ENCODE results near the gene HDAC11.
"Not testable (repeated sequence)": the region's sequence is repeated elsewhere in the genome, so short reads cannot be mapped to it uniquely, and the experiment has no call there.

The HDAC11 gene

DNA sequence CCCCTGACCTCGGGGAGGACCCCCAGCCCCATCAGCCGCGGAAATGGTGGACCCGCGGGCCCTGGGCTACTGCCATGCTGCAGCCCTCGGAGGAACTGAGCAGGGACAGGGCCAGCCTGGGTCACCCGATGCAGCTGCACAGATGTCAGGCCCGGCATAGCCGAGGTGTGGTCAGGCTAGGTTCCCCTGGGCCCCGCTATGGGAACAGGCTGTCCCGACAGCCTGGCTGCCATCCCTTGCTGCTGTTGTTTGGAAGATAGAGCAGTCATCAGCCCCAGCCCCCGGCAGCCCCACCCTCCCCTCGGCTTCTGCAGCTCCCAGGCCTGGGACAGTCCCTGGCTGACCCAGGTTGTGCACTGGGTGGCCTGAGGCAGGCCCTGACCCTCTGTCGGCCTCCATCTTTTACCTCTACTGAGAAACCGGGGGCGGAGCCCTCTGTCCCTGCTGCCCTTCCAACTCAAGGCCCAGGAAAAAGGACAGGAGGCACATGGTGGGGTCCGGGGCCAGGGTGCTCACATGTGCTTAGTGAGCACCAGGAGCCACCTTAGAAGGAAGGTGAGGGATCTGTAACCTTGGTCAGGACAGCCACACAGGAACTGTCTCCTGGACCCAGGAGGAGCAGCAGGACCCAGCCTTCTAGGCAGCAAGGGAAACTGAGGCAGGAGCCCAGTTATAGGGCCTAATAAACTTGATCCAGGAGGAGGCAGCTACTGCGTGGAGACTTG is 37.3 kb downstream of the HDAC11 start:
- no peak overlapping the region for H3K4me3 ChIP-seq (ENCODE audit: low read length)
- no peak for DNase-seq (ENCODE audit: low read depth)
- TF ChIP-seq, protein P1, sequence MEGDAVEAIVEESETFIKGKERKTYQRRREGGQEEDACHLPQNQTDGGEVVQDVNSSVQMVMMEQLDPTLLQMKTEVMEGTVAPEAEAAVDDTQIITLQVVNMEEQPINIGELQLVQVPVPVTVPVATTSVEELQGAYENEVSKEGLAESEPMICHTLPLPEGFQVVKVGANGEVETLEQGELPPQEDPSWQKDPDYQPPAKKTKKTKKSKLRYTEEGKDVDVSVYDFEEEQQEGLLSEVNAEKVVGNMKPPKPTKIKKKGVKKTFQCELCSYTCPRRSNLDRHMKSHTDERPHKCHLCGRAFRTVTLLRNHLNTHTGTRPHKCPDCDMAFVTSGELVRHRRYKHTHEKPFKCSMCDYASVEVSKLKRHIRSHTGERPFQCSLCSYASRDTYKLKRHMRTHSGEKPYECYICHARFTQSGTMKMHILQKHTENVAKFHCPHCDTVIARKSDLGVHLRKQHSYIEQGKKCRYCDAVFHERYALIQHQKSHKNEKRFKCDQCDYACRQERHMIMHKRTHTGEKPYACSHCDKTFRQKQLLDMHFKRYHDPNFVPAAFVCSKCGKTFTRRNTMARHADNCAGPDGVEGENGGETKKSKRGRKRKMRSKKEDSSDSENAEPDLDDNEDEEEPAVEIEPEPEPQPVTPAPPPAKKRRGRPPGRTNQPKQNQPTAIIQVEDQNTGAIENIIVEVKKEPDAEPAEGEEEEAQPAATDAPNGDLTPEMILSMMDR (conservative IDR thresholded peaks at IDR 0.05; ENCODE audit: low read depth, low read length) = no peak

DNA sequence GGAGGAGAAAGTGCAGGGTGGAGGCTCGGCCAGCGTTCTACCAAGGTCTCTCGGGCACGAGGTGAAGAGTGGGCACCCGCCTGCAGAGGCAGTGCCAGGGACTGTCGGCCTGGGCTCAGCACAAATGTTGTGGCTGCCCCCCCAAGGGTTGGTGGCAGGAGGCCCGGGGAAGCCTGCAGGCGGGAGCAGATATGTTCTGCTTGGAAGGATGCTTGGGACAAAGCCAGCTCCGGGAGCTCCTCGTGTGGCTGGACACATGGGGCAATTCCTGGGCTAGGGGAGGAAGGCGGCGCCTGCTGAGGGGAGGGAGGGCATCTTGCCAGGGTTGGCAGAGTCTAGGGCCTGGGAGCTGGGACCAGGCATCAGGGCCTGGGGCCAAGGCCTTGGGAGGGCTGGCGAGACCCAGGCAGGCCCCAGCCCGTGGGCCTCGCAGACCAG is 38.4 kb downstream of the HDAC11 start:
- DNase-seq (ENCODE audit: low read depth) = no peak
- TF ChIP-seq, protein P1 (conservative IDR thresholded peaks at IDR 0.05; ENCODE audit: low read depth, low read length) = no peak
- no peak overlapping the region for H3K4me3 ChIP-seq (ENCODE audit: low read length)

DNA sequence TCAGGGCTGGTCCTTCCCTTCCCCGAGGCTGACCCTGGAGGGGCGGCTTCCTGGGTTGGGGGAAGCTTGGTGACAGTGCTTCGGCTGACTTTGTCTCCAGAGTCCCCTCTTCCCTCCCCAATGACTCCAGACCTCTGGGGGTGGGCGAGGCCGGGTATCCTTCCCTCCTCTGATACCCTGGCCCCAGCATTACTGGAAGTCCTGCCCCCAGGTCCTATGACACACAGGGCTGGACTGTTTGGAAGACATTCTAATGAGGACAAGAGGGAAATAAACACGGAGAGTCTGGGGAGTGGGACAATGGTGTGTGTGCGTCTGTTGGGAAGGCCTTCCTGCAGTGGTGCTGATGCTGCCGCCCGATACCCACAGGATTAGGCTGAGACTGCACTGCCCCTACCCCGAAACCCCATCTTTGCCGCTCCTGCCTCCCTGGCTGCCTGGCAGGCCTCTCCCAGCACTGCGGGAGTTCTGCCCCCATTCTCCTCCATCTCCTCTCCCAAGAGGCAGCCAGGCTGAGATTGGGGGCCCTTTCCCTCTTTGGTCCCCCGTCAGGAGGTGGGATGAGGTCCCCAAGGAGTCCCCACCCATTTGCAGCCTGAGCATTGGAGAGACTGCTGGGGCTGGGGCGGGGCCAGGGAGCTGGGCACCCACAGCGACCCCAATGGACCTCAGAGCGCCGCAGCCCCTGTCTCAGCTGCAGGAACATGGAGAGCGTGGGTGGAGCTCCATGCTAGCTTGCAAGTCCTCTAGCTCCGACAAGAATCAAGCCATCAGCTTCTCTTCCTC is 39.1 kb downstream of the HDAC11 start:
- no peak for DNase-seq (ENCODE audit: low read depth)
- no peak overlapping the region for H3K4me3 ChIP-seq (ENCODE audit: low read length)
- TF ChIP-seq, protein P1 (conservative IDR thresholded peaks at IDR 0.05; ENCODE audit: low read depth, low read length) = no peak

DNA sequence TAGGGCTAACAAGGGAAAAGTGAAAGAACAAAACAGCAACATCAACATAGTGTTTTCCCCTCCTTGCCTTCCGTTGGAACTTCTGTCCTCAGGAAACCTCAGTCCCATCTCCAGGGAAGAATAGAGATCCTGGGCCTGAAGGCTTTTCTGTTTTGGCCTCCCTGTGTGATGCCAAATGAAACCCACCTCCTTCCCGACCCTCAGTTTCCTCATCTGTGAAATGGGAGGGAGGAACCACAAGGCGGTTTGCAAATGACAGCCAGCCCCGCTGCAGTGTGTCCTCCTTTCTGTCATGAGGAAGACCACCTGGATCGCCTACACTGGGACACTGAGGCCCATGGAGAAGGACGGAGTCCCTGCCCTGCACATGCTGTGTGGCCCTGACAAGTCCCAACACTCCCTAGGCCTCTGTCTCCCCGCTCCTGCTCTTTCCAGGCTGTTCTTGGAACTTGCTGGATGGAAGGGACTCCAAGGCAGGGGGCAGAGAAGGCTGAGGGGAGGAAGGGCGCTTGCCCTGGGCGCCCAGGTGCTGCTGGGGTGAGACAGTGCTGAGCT is 40.3 kb downstream of the HDAC11 start:
- DNase-seq (ENCODE audit: low read depth) = no peak
- no peak overlapping the region for H3K4me3 ChIP-seq (ENCODE audit: low read length)
- TF ChIP-seq, protein P1 (conservative IDR thresholded peaks at IDR 0.05; ENCODE audit: low read depth, low read length) = no peak

DNA sequence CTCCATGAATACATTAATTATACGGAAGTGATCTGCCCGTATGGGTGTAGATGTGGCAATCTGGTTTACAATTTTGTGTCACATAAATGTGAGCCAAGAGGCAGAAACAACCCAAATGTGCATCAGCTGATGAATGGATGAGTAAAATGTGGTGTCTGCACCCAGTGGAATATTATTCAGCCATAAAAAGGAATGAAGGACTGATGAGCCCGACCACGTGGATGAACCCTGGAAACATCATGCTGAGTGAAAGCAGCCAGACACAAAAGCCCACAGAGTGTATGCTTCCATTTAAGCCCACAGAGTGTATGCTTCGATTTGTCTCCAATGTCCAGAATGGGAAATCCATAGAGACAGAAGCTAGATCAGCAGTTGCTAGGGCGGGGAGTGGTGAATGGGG is 41.2 kb downstream of the HDAC11 start:
- TF ChIP-seq, protein P1 (conservative IDR thresholded peaks at IDR 0.05; ENCODE audit: low read depth, low read length) = no peak
- no peak overlapping the region for H3K4me3 ChIP-seq (ENCODE audit: low read length)
- DNase-seq (ENCODE audit: low read depth) = no peak

DNA sequence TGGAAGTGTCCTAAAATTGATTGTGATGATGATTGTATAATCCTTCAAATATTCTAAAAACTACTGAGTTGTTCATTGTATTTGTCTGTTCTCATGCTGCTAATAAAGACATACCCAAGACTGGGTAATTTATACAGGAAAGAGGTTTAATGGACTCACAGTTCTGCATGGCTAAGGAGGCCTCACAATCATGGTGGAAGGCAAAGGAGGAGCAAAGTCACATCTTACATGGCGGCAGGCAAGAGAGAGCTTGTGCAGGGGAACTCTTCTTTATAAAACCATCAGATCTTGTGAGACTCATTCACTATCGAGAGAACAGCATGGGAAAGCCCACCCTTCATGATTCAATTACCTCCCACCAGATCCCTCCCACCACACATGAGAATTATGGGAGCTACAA is 41.6 kb downstream of the HDAC11 start:
- H3K4me3 ChIP-seq (ENCODE audit: low read length); DNase-seq (ENCODE audit: low read depth): not testable (repeated sequence)

DNA sequence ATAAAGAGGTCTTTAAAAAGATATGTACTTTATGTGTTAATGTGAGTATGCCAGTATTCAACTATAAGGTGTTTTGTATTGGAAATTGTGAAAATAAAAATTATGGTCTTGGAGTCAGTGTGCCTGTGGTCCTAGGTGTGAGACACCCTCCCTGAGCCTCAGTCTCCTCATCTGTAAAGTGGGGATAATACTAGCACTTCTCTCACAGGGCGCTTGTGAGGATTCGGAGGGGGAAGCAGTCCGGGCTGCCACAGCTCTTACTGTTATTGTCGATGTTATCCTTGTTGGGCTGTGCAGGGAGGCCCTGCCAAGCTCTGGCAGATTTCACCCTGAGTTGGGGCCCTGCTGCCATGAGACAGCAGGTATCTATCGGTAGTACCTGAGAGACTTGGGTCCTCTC is 42.1 kb downstream of the HDAC11 start:
- TF ChIP-seq, protein P1 (conservative IDR thresholded peaks at IDR 0.05; ENCODE audit: low read depth, low read length) = no peak
- DNase-seq (ENCODE audit: low read depth) = no peak
- no peak overlapping the region for H3K4me3 ChIP-seq (ENCODE audit: low read length)

Measured in retinal pigment epithelial cell (primary cell).